ENCODE results near the gene MEIS1. TPM values are rescaled to one million over a fixed set of nuclear protein-coding genes. Genes with fewer than 3 reads are reported as not detected.
A peak's percentile ranks its signal among the peaks of the same experiment; 100 is the strongest.

The MEIS1 gene
- total RNA-seq, 1 experiment from 2014 or later: 6.2 TPM

DNA sequence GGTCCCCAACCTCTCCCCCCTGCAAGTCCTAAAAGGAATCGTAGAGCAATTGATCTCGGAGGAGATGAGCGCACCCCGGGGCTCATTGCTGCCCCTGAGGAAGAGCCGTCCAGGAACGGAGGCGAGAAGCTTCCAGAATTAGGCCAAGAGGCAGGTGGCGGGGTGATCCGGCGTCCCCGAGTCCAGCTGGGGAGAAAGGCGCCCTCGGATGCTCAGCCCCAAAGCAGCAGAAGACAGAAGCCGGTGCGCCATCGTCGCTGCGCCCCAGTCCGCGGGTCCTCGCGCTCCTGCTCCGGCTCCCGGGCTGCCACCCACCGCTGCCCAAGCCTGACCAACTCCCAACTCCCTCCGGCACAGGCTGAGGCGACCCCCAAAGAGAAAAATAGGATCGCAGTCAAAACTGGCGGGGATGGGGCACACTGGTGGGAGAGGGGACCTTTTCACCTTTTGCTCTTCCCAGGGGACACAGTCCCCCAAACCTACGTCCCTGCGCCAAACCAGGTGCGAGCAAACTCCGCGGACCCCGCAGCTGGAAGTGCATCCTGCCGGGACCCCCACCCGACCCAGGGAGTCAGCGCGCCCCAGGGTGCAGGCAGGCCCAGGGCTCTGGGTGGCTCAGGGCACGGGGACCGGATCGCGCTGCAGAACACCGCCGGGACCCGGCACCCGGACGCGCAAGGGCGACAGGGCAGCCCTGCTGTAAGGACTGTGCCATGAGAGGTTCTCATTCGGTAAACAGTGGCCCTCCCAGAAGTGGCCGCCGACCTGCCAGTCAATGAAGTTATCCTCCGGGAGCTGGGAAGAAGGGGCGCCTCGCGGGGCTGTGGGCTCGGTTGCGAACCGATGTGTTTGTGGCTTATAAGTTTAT, 8.4 kb upstream of the MEIS1 start:
- Histone ChIP-seq H3K4me1 (replicated peaks) (0 out of 2 replicates have a peak, but pooled peaks cover 8% of the 10 kb centered on the region), H3K27me3 (replicated peaks) (peaks cover 43% of the 10 kb centered on the region), H3K4me3 (no peak overlapping the region), H3K36me3 (no peaks in the 10 kb centered on the region), H3K27ac (no peak overlapping the region), H3K9me3 (replicated peaks) (no peaks in the 10 kb centered on the region)
- DNase-seq (ENCODE audit: low read depth in 1 of 2, low spot score in 2 of 2): no peak

DNA sequence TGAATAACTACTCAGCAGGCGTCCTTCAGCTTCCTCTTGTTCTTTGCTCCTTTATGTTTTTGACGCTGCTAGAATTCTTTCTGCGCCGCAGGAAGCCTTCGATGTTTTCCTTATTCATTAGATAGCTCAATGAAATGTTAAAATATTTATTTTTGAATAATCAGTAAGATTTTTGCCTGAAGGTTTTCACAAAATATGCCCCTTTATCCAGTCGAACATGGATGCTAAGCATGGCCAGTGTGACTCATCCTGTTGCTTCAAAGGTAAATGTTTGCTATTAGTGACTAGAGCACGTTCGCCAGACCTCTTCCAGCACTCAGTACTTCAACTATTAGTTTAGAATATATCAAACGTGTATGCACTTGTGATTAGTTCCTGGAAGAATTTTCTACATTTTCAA, 7.6 kb upstream of the MEIS1 start:
- no peak for DNase-seq (ENCODE audit: low read depth in 1 of 2, low spot score in 2 of 2)
- no peaks in the 10 kb centered on the region for H3K9me3 ChIP-seq (replicated peaks)
- no peak overlapping the region for H3K4me3 ChIP-seq
- 0 out of 2 replicates have a peak, but pooled peaks cover 8% of the 10 kb centered on the region for H3K4me1 ChIP-seq (replicated peaks)
- H3K27me3 ChIP-seq (replicated peaks): peaks cover 37% of the 10 kb centered on the region
- H3K27ac ChIP-seq: no peak overlapping the region
- H3K36me3 ChIP-seq: no peaks in the 10 kb centered on the region

DNA sequence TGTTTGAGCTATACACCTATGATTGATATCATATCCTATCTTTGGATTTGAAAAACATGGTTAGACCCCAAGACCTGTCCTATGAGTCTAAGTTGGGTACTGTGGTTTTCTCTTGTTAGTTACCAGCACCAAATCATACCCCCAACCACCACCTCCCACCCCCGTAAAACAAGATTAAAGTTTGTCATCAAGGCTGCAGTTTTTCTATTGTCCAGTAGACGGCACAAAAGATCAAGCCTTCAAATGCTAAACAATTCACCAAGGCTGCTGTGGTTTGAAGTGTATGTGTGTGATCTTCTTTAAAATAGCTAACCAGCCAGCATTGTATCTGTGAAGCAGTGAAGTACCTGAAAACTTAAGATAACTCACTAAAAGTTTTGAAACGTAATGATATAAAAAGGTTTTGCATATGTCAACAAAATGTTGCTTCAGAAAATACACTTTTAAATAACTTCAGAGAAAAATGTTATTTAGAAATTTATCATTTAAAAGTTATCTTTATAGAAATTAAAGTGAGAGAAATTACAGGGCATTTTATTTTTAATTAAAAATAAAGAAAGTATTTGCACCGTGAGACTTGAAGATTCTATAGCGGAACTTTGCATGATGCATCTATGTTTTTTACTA, 5.8 kb upstream of the MEIS1 start:
- H3K36me3 ChIP-seq: no peaks in the 10 kb centered on the region
- no peak overlapping the region for H3K27ac ChIP-seq
- H3K4me3 ChIP-seq: no peak overlapping the region
- no peaks in the 10 kb centered on the region for H3K9me3 ChIP-seq (replicated peaks)
- DNase-seq (ENCODE audit: low read depth in 1 of 2, low spot score in 2 of 2): peak; percentile 43 to 49
- H3K27me3 ChIP-seq (replicated peaks): peaks cover 32% of the 10 kb centered on the region
- 0 out of 2 replicates have a peak, but pooled peaks cover 8% of the 10 kb centered on the region for H3K4me1 ChIP-seq (replicated peaks)

- H3K9me3 ChIP-seq (replicated peaks): no peaks in the 10 kb centered on the region
- no peak overlapping the region for H3K4me3 ChIP-seq
- peaks cover 25% of the 10 kb centered on the region for H3K27me3 ChIP-seq (replicated peaks)
- no peak for DNase-seq (ENCODE audit: low read depth in 1 of 2, low spot score in 2 of 2)
- H3K36me3 ChIP-seq: no peaks in the 10 kb centered on the region
- H3K4me1 ChIP-seq (replicated peaks): 0 out of 2 replicates have a peak, but pooled peaks cover 8% of the 10 kb centered on the region
- H3K27ac ChIP-seq: no peak overlapping the region
Measured at GRCh38 chr2:66429693-66430504, 5.0 kb upstream of the MEIS1 start.

DNA sequence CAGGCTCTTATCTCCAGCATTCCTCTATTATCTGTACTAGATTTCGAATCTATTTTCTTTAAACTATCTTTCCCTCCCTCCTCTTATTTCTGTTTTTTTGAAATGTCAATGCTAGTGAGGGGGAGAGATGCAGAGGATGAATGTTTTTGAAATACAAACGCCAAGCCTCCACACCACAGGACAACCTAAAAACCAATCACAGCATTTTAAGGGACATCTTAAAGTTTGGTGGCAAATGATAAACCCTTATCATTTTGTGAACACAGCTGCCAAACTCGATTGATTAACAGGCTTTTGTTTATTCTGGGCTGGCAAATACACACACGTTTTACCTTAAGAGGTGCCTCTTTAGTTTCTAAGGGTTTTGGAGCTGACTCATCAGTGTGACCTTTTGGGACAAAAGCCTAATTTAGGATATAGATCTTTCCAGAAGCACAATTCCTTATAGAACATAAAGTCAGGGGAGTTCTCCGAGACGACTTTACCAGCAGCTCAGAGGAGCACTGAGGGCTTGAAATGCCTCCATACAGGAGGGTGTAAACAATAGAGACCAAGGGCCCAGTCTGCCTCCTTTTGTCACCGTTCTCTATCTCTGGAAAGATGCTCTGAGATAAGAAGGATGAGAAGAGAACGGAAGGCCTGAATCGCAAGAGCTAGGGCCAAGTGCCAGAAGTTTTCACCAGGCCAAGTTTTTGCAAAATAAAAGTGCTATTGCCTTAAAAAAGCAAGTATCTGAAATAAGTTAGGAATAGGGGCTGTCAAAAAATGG, 4.2 kb upstream of the MEIS1 start:
- Histone ChIP-seq H3K36me3 (no peaks in the 10 kb centered on the region), H3K27me3 (replicated peaks) (peaks cover 22% of the 10 kb centered on the region), H3K9me3 (replicated peaks) (no peaks in the 10 kb centered on the region), H3K27ac (no peak overlapping the region), H3K4me3 (no peak overlapping the region), H3K4me1 (replicated peaks) (0 out of 2 replicates have a peak, but pooled peaks cover 3% of the 10 kb centered on the region)
- DNase-seq (ENCODE audit: low read depth in 1 of 2, low spot score in 2 of 2): no peak

- no peak overlapping the region for H3K27ac ChIP-seq
- no peaks in the 10 kb centered on the region for H3K4me1 ChIP-seq (replicated peaks)
- no peaks in the 10 kb centered on the region for H3K36me3 ChIP-seq
- H3K27me3 ChIP-seq (replicated peaks): peaks cover 17% of the 10 kb centered on the region
- H3K4me3 ChIP-seq: no peak overlapping the region
- no peaks in the 10 kb centered on the region for H3K9me3 ChIP-seq (replicated peaks)
- DNase-seq (ENCODE audit: low read depth in 1 of 2, low spot score in 2 of 2): no peak
Measured at GRCh38 chr2:66431274-66431642, 3.7 kb upstream of the MEIS1 start.

DNA sequence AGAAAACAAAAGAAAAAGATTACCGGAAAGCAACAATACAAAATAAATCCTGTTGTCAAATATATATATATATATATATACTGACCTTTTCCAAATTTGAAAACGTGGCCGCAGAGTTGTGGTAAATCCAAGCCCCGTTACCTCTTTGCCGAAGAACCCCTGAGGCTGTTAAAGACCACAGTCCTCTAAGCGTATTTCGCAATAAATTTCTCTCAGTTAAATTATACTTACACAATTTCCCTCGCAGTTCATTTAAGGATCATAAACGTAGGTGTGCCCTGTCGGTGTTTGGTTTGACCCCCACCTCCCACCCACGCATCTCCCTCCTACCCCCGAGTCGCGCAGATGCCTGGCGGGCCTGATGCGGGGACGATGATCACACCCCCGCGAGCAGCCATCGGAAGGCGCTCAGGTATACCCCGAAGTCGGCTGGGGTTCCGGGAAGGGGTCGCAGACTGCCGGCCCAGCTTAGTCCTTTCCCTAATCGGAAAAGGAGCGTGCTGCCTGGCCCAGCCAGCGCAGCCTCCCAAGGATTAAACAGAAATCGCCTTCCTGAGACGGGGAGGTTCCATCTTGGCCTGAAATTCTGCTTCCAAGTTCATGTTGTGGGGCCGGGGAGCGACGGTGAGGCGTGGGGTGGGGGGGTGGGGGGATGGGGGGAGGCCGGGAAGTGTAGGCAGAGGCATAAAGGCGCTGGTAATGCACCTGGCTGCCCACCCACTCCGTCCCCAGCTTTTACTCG, 2.9 kb upstream of the MEIS1 start:
- Histone ChIP-seq H3K4me3 (no peak overlapping the region), H3K4me1 (replicated peaks) (no peaks in the 10 kb centered on the region), H3K27me3 (replicated peaks) (peaks cover 16% of the 10 kb centered on the region), H3K9me3 (replicated peaks) (no peaks in the 10 kb centered on the region), H3K36me3 (no peaks in the 10 kb centered on the region), H3K27ac (no peak overlapping the region)
- no peak for DNase-seq (ENCODE audit: low read depth in 1 of 2, low spot score in 2 of 2)

GRCh38 chr2:66432801-66433694, 1.9 kb upstream of the MEIS1 start:
- peak overlapping the region; percentile 59 for H3K4me3 ChIP-seq
- H3K9me3 ChIP-seq (replicated peaks): no peaks in the 10 kb centered on the region
- peak; percentile 91 to 92 for DNase-seq (ENCODE audit: low read depth in 1 of 2, low spot score in 2 of 2)
- no peaks in the 10 kb centered on the region for H3K36me3 ChIP-seq
- H3K4me1 ChIP-seq (replicated peaks): no peaks in the 10 kb centered on the region
- H3K27ac ChIP-seq: peak overlapping the region; percentile 47
- H3K27me3 ChIP-seq (replicated peaks): peaks cover 6% of the 10 kb centered on the region; the same call in 1 of the 2 replicates

GRCh38 chr2:66433695-66433944, 1.3 kb upstream of the MEIS1 start:
- H3K9me3 ChIP-seq (replicated peaks): no peaks in the 10 kb centered on the region
- peaks cover 4% of the 10 kb centered on the region; the same call in 1 of the 2 replicates for H3K27me3 ChIP-seq (replicated peaks)
- H3K36me3 ChIP-seq: no peaks in the 10 kb centered on the region
- H3K27ac ChIP-seq: peak overlapping the region; percentile 47
- no peaks in the 10 kb centered on the region for H3K4me1 ChIP-seq (replicated peaks)
- DNase-seq (ENCODE audit: low read depth in 1 of 2, low spot score in 2 of 2): no peak
- H3K4me3 ChIP-seq: peak overlapping the region; percentile 59

- H3K27me3 ChIP-seq (replicated peaks): no peaks in the 10 kb centered on the region
- peak; percentile 85 to 86 for DNase-seq (ENCODE audit: low read depth in 1 of 2, low spot score in 2 of 2)
- H3K36me3 ChIP-seq: 0 out of 2 replicates have a peak, but pooled peaks cover under 1% of the 10 kb centered on the region
- H3K9me3 ChIP-seq (replicated peaks): no peaks in the 10 kb centered on the region
- H3K27ac ChIP-seq: peak overlapping the region; percentile 47
- peak overlapping the region; percentile 59 for H3K4me3 ChIP-seq
- no peaks in the 10 kb centered on the region for H3K4me1 ChIP-seq (replicated peaks)
Measured at GRCh38 chr2:66433945-66434678, 813 bp upstream of the MEIS1 start.

- Histone ChIP-seq H3K4me3 (peak overlapping the region; percentile 59), H3K27ac (no peak overlapping the region), H3K27me3 (replicated peaks) (no peaks in the 10 kb centered on the region), H3K4me1 (replicated peaks) (no peaks in the 10 kb centered on the region), H3K36me3 (peaks cover 5% of the 10 kb centered on the region; the same call in 1 of the 2 replicates), H3K9me3 (replicated peaks) (no peaks in the 10 kb centered on the region)
- no peak for DNase-seq (ENCODE audit: low read depth in 1 of 2, low spot score in 2 of 2)
Measured at GRCh38 chr2:66435549-66435875, 587 bp downstream of the MEIS1 start.

Data from SJSA1 (cell line).